Amniotic epithelial cell (primary cell): ENCODE data around the gene CDH23.
A peak's percentile ranks its signal among the peaks of the same experiment; 100 is the strongest.
"Not testable (repeated sequence)": the region's sequence is repeated elsewhere in the genome, so short reads cannot be mapped to it uniquely, and the experiment has no call there.

Source experiments
- DNase-seq: peaks from one replicate; pipeline ENCODE4 v3.0.0-alpha.2; 2010; ENCODE audit warnings: low read depth

The CDH23 gene

DNA sequence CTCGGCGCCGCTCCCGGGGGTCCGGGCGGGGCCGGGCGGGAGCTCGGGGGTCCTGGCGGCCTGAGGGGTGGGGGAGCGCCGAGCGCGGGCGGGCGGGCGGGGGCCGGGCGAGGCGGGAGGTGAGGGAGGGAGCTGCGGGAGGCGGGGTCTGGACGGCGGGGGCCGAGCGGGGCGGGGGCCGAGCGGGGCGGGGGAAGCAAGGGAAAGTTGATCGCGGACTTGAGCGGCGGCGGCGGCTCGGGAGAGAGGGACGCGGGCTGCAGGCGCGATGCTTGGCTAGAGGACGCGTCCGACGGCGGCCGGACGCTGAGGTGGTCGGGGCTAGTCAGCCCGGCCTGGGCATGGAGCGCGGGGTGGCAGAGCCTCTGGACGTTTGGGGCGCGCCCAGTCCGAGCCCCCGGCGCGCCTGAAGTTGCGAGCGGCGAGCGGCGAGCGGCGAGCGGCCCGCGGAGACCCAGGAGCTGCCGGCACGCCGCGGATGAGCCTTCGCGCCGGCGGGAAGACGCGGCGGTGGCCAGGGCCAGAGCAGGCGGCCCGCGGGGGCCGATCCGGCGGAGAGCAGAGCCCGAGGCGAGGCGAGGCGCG is at the start of gene CDH23:
CDH23 (plus strand) TSS at position 210 of the 585 bp plus-strand sequence. CDS start 42,912 bp downstream, outside the sequence.
- DNase-seq, result no peak

DNA sequence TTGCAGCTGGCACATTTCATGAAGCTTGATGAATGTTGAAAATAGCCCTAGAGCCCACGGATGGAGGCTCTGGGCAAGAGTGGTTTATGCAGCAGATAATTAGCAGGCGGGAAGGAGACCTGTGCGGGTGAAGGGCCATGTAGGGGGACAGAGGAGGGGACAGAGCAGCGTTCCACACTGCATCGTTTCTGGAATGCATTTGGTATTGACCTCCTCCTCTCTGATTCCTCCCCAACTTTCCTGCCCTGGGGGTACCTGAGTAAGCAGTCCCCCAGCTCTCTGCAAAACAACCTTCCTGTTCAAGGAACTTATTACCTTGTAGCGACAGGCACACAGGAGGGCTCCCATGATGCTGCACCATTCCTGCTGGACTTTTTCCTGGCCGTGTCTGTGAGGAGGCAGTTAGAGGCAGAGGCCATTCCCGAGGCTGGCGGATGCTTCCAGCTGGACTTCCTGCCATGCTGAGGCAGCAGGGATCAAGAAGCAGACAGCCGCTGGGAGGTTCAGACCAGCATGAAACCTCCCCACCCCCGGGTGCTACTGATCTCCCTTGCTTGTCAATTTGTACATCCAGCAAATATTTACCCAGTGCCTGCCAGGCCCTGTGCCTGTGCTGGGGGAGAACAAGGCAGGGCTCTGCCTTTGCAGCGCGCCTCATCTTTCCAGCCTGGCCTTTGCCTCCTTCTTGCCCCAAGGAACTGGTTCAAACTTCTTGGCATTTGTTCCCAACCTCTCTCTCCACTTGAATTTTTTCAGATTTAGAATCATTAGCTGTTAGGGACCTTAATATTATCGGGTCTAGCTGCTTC is 48.9 kb upstream of the CDH23 start:
- DNase-seq, result no peak

DNA sequence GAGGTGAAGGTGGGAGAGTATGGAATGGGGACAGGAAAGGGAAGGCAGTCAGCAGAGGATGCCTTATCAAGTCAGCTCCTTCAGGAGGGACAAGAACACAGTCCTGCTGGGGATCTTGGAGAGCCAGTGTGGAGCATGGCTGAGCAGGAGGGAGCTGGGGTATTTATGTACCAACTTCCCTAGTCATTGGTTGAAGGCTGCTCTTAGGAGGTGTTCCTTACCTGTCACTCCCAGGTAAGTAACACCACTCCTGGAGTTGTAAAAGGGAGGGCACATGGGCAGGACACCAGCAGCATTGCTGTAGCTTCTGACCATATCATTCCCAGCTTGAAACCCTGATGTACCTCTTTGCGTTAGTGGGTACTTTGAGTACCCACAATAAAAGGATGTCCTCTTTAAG is 47.9 kb upstream of the CDH23 start:
- no peak for DNase-seq

DNA sequence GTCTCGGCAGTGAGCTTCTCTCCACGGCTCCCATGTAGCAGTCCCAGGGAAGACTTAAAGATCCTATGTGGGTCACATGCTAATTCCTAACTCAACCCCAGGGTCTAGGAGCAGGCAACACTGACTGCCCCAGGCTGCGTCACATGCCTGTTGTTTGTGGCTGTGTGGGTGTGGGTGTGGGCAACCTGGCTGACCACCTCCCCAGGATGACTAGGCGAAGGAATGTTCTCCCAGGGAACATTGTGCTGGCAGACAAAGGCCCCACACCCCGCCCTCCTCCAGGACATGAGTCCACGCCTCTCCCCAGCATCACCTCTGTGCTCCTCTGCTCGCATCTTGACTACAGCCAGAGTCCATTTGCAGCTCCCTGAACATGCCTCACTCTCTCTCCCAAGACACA is 47.3 kb upstream of the CDH23 start:
- peak; percentile 29 for DNase-seq

DNA sequence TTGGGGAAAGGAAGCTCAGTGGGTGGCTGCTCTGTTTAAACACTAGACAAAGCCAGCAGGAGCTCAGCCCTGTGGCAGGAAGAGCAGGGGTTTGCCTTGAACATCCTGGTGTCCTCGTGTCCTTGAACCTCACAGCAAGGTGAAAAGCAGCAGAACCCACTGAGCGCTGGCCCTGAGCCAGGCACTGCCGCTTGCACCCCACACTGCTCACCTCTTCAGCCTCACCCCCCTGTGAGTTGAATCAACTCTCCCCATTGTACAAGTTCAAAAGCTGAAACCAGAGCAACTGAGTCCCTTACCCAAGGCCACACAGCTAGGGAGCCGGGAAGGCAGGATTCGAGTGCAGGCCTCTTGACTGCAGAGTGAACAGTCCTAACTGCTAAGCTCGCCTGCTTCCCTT is 45.6 kb upstream of the CDH23 start:
- no peak for DNase-seq

DNA sequence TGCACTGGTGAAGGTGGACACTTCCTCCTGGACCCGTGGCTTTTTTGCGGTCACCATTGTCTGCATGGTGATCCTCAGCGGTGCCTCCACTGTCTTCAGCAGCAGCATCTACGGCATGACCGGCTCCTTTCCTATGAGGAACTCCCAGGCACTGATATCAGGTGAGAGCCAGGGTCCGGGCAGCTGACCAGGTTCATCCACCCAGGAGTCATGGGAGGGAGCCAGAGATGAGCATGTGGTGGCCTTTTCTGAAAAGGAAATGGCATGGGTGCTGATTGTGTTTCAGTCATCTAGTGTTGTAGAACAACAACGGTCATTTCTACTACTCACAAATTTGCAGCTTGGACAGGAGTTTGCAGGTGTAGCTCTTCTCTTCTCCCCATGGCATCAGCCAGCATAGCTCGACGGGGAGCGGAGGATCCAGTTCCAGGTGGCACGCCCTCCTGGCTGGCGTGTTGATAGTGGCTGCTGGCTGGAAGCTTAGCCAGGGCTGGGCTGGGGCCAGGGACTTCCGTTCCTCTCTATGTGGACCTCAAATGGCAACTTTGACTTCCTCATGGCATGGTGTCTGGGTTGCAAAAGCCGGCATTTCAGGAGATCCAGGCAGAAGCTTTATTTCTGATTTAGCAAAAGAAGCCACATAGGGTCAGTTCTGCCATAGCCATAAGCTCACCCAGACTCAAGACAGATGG is 44.9 kb upstream of the CDH23 start:
- no peak for DNase-seq

DNA sequence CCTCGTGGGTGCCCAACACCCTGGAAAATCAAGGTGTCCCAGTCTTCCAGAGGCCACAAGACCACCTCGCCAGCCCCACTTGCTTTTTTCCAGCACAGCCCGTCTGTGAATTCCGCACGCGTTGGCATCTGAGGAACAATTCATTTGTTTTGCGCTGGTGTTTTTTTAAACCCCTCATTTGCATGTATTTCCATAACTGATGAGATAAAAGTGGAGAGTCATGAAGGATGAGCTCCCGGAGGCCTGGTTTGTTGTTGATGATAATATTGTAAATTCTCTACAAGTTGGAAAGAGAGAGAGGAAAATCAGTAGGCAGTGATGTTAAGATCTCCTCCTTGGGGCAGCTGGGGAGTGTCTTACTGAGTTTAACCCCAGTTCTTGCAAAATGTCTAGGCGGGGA is 43.1 kb upstream of the CDH23 start:
- no peak for DNase-seq

DNA sequence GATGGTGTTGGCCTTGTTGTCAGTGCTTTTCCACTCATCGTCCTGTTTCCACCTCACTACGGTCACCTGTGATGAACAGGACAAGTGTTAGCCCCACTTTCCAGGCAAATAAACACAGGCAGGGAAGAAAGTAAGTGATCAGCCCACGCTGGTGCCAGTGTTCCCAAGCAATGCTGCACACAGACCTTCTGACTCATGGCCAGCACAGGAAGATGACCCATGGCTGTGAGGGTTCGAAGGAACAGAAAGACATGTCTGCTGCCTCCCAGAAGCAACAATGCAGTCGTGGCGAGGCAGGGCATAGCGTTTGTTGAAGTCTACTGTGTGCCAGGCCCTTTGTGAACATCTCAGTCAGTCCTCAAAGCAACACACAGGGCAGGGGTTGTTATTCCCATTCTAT is 41.9 kb upstream of the CDH23 start:
- no peak for DNase-seq

DNA sequence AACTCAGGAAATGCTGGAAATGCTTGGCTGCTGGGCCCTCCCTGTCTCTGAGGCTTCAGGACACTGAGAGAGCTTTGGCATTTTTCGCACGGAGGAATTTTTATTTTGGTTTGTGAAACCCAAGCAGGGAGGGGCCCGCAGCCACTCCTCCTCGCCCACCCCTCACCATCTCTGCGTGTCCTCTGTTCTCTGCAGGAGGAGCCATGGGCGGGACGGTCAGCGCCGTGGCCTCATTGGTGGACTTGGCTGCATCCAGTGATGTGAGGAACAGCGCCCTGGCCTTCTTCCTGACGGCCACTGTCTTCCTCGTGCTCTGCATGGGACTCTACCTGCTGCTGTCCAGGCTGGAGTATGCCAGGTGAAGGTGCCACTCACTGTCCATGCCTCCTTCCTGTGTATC is 40.8 kb upstream of the CDH23 start:
- no peak for DNase-seq

DNA sequence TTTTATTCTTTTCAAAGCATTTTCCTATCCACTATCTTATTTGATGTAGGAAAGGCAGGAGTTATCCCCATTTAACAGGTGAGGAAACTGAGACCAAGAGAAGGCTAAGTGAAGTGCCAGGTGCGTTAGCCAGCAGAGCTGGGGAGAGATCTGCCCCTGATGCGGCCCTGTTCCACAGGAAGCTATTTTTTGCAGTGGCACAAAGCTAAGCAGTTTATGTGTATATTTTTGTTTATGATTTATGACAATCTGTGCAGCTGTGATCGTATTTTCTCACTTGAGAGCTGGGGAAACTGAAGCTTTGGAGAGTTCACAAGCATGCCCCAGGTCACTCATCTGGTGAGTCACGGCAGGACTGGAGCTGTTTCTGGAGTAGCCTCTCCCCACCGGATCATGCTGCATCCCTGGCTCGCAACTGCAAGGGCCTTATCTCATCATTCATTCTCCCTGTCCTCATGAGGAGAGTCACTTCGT is 38.9 kb upstream of the CDH23 start:
- peak; percentile 81 for DNase-seq

DNA sequence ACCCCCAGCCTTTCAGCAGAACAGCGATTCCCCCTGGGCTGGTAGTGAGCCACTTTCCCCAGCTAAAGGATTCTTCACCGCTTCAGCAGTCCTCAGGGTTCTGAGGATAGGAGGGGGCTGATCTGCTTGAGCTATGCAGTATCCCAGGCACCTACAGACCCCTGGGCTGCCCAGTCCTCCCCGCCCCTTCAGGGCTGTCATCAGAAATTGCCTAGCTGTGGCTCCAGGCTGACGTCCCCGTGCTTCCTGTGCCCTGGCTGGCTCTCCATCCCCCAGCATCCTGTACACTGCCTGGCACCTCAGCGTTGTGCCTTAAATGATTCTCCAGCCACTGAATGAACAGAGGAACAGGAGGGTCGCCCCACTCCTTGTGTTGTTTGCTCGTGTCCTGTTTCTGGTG is 38.4 kb upstream of the CDH23 start:
- no peak for DNase-seq

DNA sequence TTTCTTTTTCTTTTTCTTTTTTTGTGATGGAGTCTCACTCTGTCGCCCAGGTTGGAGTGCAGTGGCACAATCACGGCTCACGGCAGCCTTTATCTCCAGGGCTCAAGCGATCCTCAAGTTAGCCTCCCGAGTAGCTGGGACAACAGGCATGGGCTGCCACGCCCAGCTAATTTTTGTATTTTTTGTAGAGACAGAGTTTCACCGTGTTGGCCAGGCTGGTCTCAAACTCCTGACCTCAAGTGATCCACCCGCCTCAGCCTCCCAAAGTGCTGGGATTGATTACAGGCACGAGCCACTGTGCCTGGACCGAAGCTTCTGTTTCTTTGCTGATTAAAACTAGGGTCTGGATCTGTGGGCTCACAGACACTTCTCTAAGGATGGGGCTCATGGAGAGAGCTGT is 37.8 kb upstream of the CDH23 start:
- not testable (repeated sequence) for DNase-seq

DNA sequence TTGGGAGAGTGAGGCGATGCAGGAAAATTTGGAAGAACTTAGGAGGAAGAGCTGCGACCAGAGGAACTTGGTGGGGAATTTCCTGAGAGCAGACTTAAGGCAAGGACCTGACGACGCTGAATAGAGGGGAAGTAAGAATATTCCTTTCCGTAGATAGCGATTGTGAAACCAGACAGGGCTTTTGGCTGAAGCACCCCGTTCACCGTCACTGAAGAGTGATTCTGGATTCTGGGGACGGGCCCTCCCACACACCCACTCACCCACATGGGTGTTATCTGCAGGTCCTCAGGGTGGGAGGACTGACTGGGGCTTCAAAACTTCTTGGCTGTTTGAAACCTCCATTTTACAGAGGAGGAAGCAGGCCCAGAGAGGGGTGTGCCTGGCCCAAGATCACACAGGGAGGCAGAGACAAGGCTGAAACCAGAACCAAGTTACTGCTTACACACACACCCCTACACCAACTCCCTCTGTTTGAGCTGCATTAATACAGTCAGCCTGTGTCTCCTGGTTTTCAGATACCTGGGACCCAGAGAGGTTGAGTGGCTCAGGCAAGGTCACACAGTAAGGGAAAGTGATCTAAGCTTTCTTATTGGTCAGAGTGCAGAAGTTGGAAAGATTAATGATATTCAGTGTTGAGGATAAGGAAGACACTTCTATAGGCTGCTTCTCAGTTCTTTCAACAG is 37.2 kb upstream of the CDH23 start:
- DNase-seq, result peak; percentile 72

DNA sequence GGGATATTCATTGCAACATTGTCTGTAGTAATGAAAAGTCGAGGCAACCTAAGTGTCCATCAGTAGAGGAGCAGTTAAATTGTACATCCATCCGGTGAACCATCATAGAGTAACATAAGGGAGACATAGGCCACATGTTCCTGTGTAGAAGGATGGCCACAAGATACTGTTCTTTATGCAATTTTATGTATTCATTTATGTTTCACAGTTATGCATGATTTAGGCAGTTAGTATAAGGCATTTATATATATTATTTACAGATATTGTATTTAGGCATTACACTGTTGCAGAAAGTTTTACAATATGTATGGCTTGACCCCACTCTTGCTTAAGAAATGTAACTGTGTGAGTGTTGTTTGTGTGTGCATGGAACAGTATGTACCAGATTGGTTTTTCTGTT is 36.0 kb upstream of the CDH23 start:
- peak; percentile 16 for DNase-seq

DNA sequence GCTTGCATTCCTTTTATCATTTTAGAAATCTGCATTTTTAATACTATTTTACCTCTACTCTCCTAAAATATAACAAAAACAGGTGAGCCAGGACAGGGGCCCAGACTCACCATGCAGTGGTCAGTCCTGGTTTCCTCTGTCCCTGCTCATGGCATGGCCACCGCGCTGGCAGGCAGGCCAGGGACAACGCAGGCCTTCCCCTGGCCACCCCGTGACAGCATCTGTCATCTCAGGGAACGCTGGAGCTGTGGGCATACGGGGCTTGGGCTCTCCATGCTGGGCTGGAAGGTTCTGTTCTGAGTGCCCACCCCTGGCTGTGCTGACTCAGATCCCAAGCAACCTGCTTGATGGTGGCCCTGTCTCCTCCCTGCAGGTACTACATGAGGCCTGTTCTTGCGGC is 35.1 kb upstream of the CDH23 start:
- no peak for DNase-seq

DNA sequence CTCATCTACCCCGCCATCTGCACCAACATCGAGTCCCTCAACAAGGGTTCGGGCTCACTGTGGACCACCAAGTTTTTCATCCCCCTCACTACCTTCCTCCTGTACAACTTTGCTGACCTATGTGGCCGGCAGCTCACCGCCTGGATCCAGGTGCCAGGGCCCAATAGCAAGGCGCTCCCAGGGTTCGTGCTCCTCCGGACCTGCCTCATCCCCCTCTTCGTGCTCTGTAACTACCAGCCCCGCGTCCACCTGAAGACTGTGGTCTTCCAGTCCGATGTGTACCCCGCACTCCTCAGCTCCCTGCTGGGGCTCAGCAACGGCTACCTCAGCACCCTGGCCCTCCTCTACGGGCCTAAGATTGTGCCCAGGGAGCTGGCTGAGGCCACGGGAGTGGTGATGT is 34.6 kb upstream of the CDH23 start:
- no peak for DNase-seq

DNA sequence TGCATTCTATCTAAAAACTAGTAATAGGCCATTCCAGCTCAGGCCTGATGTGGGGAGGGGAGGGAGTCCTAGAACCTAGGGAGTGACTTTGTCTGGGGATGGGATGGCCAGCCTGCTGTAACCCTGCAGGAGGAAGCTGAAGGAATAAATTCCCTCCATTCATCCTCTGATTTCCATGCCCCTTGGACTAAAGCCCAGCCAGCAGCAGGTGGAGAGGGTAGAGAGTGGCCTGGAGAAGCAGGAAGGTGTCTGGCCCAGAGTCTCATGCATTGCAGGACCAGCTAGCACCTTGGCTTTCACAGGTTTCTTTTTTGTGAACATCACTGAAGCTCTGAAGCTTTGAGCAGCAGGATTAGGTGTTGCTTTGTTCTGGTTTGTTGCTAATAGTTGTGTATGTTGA is 32.8 kb upstream of the CDH23 start:
- no peak for DNase-seq

DNA sequence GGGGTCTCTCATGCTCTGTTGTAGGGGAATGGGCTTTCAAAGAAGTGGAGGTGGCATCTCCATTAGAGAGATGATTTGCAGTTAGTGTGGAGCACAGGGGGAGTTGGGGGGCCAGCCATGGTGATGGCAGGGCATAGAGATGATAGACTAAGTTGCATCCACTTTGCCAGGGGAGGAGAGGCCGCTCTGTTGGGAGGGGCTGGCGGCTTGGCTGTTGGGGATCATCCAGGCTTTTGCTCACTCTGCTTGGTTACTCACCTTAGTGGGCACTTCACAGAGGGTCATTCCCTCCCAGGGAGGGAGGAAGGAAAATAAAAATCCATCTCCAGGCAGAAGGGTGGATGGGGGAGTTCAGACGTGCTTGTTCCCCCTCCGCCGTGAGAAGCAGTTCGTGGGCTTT is 31.4 kb upstream of the CDH23 start:
- no peak for DNase-seq

DNA sequence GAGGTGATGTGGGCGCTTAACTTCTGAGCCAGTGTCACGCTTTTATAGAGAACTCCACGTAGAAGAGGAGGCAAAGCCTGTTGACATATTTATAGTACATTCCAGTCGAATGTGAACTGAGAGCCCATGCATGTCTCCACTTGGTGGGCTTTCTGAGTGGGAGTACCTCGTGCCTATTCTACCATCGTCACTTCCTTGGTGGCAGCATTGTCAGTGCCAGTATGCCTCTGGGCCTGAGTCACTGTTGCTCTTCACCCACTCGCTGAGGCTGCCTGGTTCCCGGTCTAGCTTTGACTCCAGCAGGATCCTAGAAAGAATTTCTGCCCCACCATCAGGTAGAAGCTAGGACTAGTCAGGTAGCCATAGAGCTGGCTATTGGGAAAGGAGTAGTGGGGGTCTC is 30.0 kb upstream of the CDH23 start:
- no peak for DNase-seq

DNA sequence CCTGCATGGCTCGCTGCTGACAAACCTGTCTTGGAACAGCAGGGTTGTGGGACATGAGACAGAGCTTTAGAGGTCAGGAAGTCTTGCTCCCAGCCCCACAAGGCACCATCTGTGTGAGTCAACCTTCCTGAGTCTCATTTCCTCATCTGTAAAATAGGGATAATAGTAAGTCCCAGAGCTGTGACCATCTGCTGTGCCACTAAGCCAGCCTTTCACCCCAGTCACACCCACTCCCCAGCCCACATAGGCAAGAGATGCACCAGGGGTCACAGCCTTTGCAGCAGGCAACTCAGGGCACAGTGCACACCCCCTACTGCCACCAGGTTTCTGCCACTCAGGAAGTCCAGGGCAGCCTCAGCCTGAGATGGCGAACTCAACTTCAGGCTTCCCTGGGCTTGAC is 29.4 kb upstream of the CDH23 start:
- no peak for DNase-seq

DNA sequence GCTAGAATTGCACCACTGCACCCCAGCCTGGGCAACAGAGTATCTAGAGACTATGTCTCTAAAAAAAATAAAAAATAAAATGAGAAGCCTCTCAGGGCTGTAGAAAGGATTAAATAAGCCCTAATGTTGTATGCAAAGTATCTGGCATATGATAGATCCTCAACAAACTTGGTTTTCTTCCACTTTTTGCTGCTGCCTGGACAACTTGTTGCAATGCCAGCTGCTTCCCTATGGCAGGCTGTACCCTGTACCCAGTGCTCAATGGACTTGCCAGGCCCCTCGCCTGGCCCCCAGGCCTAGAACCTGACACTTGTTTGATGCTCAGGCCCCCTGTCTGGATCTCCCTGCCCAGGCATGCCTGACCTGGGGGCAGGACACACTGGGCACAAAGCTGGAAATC is 28.5 kb upstream of the CDH23 start:
- DNase-seq, result no peak

DNA sequence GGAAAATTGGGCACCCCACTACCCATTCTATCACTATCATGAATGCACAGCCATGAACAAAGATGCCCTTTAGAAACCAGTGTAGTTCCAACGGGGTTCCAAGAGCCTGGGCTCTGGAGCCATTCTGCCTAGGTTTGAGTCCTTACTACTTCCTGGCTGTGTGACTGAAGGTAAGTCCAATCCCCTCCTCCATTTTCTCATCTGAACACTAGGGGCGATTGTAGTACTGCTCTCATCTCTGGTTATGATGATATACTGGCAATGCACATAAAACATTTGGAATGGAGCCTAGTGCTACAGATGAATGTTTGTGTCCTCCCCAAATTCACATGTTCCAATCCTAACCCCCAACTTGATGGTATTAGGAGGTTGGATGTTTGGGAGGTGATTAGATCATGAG is 28.1 kb upstream of the CDH23 start:
- no peak for DNase-seq

DNA sequence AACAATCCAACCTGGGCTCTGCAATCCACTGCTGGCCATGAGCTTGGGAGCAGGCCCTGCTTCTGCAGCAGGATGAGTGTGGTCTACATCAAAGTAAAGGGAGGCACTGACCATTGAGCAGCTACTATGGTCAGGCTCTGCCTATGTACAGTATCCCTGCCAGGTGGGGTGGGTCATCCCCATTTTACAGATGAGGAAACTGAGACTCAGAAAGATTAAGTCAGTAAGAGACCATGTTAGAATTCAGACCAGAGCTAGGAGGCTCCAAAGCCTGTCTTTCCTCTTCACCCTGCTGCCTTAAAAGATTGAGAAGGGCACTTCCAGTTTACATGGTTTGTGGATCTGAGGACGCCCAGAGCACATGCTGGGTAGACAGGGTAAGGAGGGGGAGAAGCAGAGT is 27.1 kb upstream of the CDH23 start:
- no peak for DNase-seq
